ENCODE results near the gene TMEM259. TPM values are rescaled to one million over a fixed set of nuclear protein-coding genes. Genes with fewer than 3 reads are reported as not detected.

Gene TMEM259
- total RNA-seq, 1 donor from 2014 or later, result 257 TPM

DNA sequence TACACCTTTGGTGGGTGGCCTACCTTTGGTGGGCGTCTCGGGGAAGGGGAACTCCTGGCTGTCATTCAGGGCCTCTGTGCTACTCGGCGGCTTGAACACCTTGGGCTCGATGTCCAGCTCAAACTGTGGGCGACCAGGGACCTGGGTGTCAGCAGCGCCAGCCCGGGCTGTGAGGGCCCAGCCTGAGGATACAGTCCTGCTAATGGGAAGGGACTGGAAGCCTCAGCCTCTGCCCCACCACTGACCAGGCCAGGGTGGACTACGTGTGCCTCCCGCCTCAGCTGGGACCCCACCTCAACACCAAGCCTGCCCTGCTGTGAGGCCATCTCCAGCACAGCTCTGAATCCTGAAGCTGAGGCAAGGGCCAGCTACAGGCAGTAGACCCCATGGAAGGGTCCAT is 7.7 kb downstream of the TMEM259 start:
- TF ChIP-seq, protein P1, sequence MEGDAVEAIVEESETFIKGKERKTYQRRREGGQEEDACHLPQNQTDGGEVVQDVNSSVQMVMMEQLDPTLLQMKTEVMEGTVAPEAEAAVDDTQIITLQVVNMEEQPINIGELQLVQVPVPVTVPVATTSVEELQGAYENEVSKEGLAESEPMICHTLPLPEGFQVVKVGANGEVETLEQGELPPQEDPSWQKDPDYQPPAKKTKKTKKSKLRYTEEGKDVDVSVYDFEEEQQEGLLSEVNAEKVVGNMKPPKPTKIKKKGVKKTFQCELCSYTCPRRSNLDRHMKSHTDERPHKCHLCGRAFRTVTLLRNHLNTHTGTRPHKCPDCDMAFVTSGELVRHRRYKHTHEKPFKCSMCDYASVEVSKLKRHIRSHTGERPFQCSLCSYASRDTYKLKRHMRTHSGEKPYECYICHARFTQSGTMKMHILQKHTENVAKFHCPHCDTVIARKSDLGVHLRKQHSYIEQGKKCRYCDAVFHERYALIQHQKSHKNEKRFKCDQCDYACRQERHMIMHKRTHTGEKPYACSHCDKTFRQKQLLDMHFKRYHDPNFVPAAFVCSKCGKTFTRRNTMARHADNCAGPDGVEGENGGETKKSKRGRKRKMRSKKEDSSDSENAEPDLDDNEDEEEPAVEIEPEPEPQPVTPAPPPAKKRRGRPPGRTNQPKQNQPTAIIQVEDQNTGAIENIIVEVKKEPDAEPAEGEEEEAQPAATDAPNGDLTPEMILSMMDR (IDR thresholded peaks at IDR 0.05), result no peak
- Mint-ChIP-seq H3K9me3 (no peaks in the 10 kb centered on the region), H3K36me3 (ENCODE audit: low read depth) (peaks cover 30% of the 10 kb centered on the region), H3K4me1 (peaks cover 30% of the 10 kb centered on the region), H3K27me3 (no peaks in the 10 kb centered on the region), H3K27ac (no peak overlapping the region), H3K4me3 (no peak overlapping the region)
- ChIA-PET CTCF (no interaction called here), POLR2A (interaction anchor here (1.0 kb wide), 1 partner anchor 8 kb away, joined by 4 read pairs; no protein-coding TSS in a partner anchor)
- DNase-seq (no peak), ATAC-seq (ENCODE audit: low read depth) (no peak)
- intact Hi-C loops (cut with micrococcal nuclease), result no loop called here

DNA sequence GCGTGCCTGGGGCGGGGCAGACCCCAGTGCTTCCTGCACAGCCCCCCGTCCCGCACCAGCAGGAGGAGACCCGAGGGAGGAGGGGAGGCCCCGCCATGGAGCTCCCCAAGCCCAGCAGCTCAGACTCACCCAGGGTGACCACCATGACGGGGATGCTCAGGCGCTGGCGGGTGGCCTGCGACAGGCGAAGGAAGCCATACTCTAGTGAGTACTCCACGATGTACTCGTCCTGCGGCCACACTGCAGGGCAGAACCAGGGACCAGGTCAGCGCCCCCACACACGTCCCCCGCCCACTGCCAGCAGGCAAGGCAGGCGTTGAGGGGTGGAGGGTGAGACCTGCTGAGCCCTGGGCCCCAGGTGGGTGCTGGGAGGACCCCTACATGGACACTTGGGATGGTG is 8.6 kb downstream of the TMEM259 start:
- POLR2A ChIA-PET, result no interaction called here

DNA sequence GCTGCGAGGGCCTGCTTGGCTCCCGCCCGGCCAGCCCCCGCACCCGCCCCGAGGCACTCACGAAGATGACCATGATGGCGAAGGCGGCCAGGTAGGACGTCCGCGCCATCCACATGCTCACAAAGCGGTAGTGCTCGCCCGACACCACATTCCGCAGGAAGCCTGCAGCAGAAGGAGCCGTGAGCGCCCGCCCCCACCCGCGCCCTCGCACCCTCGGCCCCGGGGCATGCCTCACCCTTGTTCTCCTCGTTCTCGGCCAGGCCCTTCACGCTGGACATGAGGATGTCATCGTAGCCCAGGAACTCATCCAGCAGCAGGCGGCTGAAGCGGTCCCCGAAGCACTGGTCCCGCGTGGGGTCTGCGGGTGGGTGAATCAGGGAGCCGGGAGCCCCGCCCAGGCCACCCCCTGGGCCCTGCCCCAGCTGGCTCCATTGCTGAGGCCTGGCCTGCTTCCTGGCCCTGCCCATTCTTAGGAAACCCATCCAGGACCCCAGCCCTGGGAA is 9.0 kb downstream of the TMEM259 start:
- no peak overlapping the region for H3K27ac Mint-ChIP-seq

More for the DNA sequence above, 8.6 kb downstream of the TMEM259 start:
- TF ChIP-seq, protein P1 (IDR thresholded peaks at IDR 0.05), result no peak
- CTCF ChIA-PET, result no interaction called here
- Mint-ChIP-seq H3K9me3 (no peaks in the 10 kb centered on the region), H3K4me1 (peaks cover 21% of the 10 kb centered on the region), H3K27me3 (no peaks in the 10 kb centered on the region), H3K4me3 (no peak overlapping the region), H3K27ac (no peak overlapping the region), H3K36me3 (ENCODE audit: low read depth) (peaks cover 30% of the 10 kb centered on the region)
- intact Hi-C loops (cut with micrococcal nuclease), result no loop called here
- DNase-seq (no peak), ATAC-seq (ENCODE audit: low read depth) (no peak)

DNA sequence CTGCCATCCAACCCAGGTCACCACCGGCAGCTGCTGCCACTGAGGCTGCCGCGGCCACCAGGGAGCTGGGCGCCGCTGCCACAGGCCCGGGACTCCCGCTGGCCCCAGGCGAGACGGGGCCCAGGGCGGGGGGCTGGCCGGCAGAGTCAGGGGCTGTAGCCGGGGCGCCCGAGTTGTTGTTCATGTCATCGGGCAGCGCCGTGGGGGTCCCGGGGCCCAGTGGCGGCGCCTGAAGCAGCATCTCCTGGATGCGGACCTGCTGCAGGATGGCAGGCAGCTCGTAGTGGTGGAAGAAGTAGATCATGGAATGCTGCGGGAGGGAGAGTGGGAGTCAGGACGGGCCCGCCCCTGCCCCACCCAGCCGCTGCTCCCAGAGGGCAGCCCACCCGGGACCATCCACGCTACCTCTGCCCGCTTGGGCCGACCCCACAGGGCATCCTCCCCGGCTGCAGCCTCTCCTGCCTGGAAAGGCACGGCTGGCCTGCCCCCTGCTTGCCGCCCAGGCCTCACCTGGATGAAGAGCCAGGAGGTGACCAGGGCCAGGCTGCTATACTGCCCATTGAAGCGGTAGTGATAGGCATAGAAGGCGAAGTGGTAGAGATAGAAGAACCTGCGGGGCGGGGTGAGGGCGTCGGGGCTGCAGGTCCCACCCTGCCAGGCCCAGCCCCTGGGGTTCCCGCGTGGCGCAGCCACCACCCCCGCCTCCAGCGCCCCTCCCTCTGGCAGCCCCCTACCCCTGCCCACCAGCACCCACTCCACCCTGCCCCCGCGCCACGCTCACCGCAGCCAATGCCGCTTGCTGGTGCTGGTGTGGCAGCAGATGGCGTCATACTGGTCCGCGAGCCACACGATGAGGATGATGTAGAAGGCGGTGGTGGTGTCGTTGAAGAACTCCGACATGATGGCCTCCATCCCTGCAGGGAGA is 10.1 kb downstream of the TMEM259 start:
- ChIA-PET CTCF (no interaction called here), POLR2A (no interaction called here)
- TF ChIP-seq, protein P1 (IDR thresholded peaks at IDR 0.05), result no peak
- intact Hi-C loops (cut with micrococcal nuclease), result no loop called here
- H3K4me1 Mint-ChIP-seq, result peaks cover 8% of the 10 kb centered on the region
- H3K36me3 Mint-ChIP-seq (ENCODE audit: low read depth), result peaks cover 33% of the 10 kb centered on the region
- DNase-seq, result no peak
- no peak for ATAC-seq (ENCODE audit: low read depth)
- H3K9me3 Mint-ChIP-seq, result no peaks in the 10 kb centered on the region
- no peak overlapping the region for H3K4me3 Mint-ChIP-seq
- H3K27ac Mint-ChIP-seq, result no peak overlapping the region
- no peaks in the 10 kb centered on the region for H3K27me3 Mint-ChIP-seq

More for the DNA sequence above, 9.0 kb downstream of the TMEM259 start:
- H3K9me3 Mint-ChIP-seq, result no peaks in the 10 kb centered on the region
- H3K4me1 Mint-ChIP-seq, result peaks cover 17% of the 10 kb centered on the region
- peaks cover 29% of the 10 kb centered on the region for H3K36me3 Mint-ChIP-seq (ENCODE audit: low read depth)
- DNase-seq (no peak), ATAC-seq (ENCODE audit: low read depth) (no peak)
- ChIA-PET CTCF (no interaction called here), POLR2A (no interaction called here)
- TF ChIP-seq, protein P1 (IDR thresholded peaks at IDR 0.05), result no peak
- H3K4me3 Mint-ChIP-seq, result no peak overlapping the region
- intact Hi-C loops (cut with micrococcal nuclease), result no loop called here
- H3K27me3 Mint-ChIP-seq, result no peaks in the 10 kb centered on the region

DNA sequence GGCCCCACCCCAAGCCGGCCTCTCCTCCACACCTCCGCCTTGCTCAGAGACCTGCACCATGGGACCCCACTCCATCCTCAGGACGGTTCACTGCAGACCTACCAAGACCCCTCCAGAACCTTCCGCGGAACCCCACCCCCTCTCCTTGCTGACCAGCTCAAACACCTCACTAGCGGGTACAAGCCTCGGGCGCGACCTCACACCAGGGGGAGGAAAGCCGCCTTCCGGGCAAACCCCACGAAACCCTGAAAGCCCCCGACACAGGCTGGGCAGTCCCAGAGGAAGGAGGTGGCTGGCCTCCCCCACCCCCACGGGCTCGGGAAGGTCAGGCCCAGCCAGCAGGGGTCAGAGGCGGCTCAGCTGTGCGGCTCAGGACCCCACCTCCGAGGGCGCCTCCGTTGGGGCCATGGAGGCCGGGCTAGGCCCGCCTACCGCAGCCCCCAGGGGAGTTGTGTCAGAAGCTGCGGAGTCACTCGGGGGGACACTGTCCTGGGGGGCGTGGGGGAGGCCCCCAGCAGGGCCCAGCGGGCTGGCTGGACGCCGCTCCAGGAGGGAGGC is 10.9 kb downstream of the TMEM259 start:
- Mint-ChIP-seq H3K27me3 (no peaks in the 10 kb centered on the region), H3K4me1 (peaks cover 3% of the 10 kb centered on the region), H3K27ac (no peak overlapping the region), H3K4me3 (no peak overlapping the region), H3K36me3 (ENCODE audit: low read depth) (peaks cover 33% of the 10 kb centered on the region), H3K9me3 (no peaks in the 10 kb centered on the region)
- POLR2A ChIA-PET, result no interaction called here
- ATAC-seq (ENCODE audit: low read depth) (no peak), DNase-seq (no peak)
- TF ChIP-seq, protein P1 (IDR thresholded peaks at IDR 0.05), result no peak
- intact Hi-C loops (cut with micrococcal nuclease), result no loop called here
- CTCF ChIA-PET, result no interaction called here
